HG03280 (cell line): ENCODE measurements around the gene WDR91.

Experiments used
- ATAC-seq: cut with Tn5 transposase; IDR thresholded peaks from one replicate; pipeline ENCODE4 v1.9.1; 2021; ENCODE audit warnings: mild to moderate bottlenecking, moderate library complexity; ENCODE audit not compliant: unreplicated experiment

Gene WDR91

DNA sequence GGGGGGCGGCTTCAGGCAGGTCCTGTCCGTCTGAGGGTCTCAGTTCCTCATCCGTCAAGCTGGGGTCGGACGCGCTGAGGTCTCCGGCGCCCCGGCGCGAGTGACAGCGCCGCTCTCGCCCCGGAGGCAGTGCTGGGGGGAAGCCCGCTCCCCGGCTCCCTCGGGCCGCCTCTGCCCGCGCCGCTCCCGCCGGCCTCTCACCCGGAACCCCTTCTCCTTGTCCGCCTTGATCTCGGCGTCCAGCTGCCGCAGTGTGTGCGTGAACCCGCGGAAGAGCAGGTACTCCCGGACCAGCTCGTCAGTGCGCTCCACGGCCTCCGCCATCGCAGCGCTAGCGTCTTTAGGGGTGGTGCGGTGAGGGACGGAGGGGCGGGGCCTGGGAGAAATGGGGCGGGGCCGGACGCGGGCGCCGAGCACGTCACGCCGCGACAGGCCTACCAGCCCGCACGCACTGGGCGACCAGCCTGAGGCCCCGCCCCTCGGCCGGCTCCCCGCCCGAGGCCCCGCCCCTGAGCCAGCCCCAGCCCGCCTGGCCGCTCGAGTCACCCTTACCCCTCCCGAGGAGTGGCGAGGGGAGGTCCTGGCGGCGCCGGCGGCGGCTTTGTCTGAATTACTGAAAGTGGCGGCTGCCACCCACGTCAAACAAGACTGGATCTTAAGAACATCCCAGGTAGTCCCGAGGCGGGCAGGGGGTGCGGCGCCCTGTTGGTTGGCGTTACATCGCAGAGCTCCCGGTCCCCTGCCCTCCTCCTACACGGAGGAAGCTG lies at the start of gene WDR91:
Gene WDR91, minus strand, starts transcription at position 348 of the 767 bp plus-strand sequence. Its CDS starts 24 bp downstream, at position 324.
- ATAC-seq: peak; percentile 83

DNA sequence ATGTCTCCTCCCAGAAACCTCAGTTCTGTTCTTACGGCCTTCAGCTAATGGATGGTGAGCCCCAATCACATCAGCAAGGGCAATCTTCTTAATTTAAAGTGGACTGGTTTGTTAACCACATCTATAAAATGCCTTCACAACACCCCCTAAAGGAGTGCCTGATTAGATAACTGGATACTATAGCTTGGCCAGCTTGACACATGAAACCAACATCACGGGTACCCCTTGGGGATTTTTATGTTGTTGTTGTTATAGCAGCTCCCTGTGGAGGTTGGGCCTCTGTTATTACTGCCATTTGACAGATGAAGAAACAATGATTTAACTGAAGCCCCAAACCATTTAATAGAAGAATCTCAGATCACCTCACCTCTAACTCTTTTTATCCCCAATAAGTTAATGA lies 49.1 kb upstream of the WDR91 start:
- no peak for ATAC-seq

DNA sequence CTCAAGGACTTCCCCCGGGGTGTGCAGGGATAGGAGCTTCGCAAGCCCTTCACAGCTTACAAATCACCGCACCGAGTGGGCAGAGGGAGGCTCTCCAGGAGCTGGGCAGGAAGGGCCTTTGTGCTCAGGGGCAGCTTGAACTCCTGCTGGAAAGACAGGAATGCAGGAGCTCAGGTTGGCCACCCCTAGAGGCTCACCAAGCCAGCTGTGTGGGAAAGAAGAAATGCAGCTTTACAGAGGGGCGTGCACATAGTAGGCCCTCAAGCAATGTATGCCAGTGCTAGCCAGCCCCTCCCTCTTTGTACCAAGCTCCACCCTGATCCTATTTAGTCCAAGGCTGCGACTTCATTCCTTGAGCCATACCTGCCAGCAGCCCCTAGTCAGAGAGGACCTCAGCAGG lies 48.4 kb upstream of the WDR91 start:
- ATAC-seq: no peak

DNA sequence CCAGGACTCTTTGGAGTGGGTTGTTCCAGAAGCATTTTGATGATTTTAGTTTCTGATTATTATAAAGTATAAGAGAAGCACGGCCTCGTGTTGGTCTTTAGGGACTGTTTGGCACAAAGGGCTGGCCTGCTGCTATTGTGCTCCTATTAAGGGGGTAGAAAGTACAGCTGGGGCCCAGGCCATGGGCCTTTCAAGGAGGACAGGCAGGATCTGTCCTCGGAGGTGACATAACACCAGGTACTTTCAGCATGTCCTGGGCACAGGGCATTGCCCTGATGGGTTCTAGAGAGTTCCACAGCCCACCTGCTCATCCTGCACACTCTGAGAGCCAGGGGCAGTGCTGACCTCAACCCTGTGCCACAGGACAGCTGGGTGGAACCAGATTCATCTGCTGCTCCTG lies 47.3 kb upstream of the WDR91 start:
- ATAC-seq: no peak

DNA sequence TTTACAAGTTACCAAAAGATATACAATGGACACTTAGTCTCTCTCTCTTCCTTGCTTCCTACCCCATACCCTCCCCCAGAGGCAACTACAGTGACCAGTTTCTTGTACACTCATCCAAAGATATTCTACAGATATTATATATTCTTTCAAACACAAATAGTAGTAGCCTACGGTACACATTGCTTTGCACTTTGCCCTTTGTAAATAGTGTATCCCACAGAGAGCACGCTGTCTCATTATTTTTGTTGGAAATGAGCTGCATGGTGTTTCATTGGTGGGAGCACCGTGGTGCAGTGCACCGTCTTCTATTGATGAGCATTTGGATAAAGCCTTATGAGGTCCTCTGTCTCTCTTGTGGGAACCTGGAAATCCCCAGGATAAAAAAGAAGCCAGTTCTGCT lies 46.5 kb upstream of the WDR91 start:
- no peak for ATAC-seq

DNA sequence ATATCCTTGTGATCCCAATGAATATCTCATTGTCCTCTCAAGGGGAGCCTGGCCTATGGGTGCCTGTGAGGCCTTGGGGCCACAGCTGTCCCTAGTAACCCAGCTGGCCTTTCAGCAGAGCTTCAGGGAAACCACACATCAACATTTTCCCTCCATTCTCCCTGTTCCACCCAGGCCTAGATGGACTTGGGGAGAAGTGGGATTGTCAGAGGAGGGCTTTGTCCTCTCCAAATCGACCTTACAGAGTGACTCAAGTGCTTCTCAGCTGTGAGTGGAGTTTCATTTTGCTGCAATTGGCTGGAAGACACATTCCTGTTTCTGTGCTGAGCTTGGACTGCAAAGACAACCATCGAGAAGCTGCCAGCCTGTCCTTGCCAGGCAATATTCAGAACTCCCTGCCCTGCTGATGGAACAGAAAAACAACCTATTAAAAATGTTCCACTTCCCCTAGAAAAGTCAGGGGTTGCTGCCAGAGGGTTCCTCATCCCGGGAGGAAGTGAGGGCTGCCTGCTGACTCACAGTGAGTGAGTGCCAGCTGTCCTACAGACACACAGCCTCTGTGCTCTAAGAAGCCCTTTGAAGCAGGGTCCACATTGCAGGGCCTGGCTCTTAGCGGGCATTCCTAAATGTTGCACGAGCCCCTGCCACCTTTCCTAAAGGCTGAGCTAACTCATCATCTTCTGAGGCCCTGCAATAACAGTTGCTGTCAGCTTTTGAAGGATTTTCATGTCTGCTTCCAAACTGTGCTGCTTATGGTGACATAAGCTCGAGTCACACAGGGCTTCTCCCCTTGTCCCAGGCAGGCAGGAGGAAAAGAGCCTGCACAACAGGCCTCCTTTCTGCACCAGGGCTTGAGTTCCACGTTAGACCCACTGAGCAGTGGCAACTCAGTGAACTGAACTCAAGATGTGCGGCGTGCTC lies 42.8 kb upstream of the WDR91 start:
- ATAC-seq: no peak

DNA sequence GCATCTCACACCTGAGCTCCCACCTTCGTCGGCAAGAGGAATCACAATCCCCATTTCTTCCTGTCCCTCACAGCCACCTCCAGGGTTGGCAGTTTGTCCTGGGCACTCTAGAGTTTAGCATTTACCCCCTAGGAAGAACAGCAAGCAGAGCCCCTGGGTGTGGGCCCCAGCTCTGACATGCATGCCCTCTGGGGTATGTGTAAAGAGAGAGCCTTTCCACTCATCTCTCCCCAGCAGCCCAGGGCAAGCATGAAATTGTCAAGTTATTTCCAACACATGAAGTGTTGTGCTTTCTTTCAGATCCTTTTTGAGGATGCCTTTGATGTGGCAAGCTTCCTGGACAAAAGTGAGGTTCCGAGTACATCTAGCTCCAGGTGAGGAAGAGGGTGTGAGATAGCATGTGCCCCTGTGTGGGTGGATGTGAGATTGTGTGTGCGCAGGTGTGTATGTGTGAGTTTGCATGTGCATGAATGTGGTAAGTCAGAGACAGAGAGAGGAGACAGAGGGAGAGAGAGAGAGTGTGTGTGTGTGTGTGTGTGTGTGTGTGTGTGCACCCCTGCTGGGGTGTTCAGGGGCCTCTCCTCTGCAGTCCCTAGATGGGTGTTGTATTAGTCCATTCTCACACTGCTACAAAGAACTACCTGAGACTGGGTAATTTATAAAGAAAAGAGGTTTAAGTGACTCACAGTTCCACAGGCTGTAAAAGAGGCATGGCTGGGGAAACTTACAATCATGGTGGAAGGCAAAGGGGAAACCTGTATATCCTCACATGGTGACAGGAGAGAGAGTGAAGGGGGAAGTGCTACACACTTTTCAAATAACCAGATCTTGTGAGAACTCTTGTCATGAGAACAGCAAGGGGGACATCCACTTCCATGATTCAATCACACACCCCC lies 40.4 kb upstream of the WDR91 start:
- no peak for ATAC-seq

DNA sequence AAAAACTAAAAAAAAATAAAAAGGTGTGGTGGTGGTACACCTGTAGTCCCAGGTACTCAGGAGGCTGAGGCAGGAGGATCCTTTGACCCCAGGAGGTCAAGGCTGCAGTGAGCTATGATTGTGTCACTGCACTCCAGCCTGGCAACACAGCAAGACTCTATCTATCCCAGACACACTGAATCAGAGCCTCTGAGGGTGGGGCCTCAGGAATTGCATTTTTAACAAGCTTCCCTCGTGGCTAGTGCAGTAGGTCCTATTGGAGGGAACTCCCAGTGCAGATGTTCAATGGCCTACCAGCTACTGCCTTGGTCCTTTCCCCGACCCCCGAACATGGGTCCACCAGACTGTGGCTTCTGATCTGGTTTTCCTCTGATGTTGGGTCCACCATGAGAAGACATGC lies 37.2 kb upstream of the WDR91 start:
- no peak for ATAC-seq

DNA sequence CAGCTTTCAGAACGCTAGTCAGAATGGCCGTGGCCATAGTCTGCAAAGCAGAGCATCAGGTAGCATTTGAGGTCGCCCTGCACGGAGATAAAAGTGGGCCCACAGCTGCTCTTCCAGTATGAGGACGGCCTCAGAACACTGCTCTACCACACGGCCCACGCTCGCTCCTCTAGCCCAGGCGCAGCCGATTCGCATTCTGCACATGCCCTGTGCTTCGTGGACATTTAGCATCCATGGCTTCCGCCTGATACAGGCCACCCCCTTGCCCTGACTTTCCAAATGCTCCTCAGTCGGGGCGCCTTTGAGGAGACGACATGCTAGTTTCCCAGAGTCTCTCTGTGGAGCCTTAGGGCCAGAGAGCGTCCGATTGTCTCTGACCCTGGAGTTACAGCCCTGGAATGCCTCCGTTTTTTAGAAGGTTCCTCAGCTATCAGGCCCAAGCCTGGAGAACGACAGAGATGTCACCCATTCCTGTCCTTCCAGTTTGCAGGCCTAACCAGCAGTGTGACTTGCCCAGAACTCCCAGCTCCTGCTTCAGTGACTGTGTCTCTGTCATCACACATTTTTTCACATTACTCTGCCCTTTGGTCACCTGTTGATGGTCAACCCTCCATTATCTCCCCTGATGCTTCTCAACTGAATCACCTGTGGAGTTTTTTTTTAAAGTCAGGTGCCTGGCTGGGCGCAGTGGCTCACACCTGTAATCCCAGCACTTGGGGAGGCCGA lies 36.6 kb upstream of the WDR91 start:
- ATAC-seq: no peak

DNA sequence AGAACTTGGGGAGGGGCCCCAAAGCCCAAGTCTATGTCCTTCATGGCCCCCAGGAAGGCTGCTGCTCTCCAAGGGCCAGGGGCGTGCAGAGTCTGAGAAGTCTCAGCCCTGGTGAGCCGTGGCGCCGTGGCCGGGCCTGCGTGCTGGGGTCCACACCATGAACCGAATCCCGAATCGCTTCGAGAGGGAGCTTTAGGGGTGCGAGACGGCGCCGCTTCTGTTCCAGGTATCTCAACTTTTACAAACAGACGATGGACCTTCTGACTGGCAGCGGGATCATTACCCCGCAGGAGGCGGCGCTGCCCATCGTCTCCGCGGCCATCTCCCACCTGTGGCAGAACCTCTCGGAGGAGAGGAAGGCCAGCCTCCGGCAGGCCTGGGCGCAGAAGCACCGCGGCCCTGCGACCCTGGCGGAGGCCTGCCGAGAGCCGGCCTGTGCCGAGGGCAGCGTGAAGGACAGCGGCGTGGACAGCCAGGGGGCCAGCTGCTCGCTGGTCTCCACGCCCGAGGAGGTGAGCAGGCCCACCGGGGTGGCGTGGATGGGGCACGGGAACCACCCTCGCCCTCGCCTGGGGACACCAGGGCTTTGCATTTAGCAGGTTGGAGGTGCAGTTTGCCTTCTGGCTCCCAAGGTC lies 35.0 kb upstream of the WDR91 start:
- no peak for ATAC-seq

DNA sequence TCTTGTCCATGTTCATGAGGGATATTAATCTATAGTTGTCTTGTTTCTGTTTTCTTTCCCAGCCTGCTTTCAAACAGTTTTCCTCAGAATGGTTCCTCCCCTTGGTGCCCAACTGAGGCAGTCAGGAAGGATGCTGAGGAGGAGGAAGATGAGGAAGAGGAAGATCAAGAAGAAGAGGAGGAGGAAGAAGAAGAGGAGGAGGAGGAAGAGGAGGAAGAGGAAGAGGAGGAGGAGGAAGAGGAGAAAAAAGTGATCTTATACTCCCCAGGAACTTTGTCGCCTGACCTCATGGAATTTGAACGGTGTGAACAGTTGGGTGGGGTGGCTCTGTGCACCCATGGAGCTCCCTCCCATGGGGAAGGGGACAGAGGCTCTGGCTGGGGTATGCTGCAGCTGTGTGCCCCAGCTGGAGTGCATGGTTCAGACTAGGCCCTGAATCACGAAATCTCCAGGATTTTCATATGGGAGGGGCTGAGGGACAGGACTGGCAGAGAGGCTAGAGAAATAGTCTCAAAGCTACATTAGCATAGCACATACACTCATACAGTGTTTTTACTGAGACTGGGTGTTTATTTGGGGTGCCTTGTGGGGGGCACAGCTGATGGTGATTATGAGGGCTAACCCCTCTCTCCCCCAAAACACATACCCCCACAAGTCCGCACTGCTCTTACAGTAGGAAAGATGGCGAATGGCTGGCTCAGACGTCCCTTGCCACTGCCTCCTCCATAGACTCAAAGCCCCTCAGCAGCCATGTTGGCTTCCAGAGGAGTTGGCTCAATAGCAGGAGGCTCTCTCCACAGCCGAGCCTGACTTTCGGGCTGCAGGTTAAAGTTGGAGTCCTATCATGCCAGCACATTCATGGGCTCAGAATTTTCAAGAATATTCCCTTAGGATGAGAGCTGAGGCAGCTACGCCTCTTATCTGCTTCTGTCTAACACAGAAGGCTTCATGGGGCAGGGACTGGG lies 34.2 kb upstream of the WDR91 start:
- no peak for ATAC-seq

DNA sequence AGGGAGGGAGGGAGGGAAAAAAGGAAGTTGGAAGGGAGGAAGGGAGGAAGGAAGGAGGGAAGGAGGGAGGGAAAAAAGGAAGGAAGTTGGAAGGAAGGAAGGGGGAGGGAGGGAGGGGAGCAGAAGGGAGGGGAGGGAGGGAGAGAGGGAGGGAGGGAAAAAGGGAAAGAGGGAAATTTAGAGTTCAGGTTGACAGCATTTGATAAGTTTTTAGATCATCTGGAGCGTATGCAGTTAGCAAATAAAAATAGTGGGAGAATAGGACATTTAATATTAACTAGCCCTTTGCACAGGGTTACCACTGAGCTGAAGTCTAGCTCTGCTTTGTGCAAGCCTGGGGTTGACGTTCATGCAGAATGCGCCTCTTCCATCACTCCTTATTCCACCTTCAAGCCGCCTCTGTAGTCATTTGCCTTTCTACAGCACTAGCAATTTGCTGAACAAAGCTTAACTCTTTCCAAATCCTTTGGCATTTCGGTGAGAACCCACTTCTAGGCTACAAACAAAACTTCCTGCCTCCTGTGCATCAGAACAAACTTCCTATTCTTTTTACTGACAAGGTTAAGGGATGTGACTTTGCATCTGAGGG lies 30.9 kb upstream of the WDR91 start:
- no peak for ATAC-seq

DNA sequence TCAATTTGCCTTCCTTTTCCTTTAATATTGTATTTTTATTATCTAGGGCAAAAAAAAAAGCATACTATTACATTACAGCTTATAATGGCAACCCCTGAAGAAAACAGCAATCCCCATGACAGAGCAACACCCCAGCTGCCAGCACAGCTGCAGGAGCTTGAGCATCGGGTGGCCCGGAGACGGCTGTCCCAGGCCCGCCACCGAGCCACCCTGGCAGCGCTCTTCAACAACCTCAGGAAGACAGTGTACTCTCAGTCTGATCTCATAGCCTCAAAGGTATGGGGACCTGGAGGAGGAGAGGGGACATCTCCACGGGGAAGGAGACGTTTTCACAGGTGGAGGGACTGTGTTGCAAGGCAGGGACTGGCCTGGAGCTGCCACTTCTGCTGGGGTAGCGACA lies 29.1 kb upstream of the WDR91 start:
- ATAC-seq: no peak

DNA sequence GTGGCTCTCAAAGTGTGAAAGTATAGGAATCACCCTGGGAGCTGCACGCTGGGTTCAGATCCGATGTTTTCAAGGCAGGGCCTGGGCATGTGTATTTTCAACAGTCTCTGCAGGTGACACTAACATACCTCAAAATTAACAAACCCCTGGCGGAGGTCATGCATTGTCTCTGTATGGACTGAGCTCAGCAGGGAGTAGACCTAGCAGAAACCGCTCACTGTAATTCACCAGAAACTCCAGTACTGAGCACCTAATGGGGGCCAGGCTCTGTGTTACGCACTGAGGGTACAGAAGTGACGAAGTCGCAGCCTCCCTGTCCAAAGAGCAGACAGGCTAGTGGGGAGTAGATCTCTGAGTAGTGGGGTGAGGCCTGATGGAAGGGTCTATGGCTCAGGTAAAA lies 27.9 kb upstream of the WDR91 start:
- no peak for ATAC-seq

DNA sequence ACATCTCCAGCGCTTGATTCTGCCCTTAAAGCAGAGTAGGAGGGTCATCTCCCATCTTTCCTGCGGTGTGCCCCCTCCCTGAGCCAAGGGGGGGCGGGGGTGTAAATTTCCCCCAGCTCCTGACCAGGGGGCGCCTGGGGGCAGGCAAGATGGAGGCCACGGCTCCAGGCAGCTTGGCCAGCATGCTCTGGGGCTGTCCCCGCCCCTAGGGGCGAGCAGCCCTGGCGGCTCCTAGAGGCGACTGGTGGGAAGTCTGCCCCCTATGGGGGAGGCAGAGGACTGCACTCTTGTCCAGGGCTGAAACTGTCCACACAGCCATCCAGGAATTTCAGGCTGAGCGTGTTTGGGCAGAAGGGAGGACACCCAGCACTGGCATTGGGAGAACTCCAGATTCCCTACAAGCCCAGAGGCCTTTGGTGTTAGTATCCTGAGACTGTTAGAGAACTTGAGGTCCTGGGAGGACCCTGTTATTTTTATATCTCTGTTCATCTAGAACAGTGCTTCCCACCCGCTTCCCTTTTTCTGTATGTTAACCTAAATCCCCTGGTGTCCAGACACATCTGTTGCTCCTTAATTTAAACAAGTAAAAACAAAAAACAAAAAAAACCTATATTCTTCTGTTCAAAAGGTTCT lies 26.9 kb upstream of the WDR91 start:
- ATAC-seq: no peak

DNA sequence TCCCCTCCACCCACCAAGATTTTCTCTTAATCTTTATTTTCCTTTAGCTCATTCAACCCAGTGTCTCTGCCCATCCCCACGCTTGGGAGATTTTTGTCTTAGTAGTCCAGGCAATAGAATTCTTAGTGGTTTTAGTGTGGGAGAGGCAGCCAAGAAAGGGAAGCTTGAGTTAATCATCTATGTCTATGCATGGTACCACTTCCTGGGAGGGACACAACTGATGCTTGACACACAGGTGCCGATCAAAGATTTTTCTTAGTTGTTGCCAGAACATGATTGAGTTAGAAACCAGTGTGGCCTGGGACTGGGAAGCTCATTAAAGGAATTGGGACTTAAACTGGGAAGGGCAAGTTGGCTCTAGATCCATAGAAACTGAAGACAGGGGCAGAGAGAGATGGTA lies 25.4 kb upstream of the WDR91 start:
- ATAC-seq: no peak

DNA sequence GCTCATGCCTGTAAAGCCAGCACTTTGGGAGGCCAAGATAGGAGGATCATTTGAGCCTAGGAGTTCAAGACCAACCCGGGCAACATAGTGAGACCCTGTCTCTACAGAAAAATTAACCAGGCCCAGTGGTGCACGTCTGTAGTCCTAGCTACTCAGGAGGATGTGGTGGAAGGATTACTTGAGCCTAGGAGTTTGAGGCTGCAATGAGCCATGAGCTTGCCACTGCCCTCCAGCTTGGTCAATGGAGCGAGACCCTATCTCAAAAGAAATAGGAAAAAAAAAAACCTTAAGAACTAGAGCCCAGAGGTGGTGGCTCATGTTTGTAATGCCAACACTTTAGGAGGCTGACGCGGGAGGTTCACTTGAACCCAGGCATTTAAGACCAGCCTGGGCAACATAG lies 24.5 kb upstream of the WDR91 start:
- no peak for ATAC-seq

DNA sequence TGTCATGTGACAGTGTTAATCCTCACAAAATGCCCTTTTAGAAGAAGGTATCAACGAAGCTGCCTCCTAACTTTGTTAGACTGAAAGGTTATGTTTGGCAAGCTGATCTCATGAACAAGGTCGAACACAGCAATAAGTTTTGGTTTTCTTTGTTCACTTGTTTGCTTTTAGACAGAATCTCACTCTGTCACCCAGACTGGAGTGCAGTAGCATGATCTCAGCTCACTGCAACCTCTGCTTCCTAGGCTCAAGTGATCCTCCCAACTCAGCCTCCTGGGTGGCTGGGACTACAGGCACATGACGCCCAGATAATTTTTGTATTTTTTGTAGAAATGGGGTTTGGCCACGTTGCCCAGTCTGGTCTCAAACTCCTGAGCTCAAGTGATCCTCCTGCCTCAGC lies 23.4 kb upstream of the WDR91 start:
- ATAC-seq: no peak
